Measurements from ENCODE around the gene SLC38A11. TPM values are rescaled to one million over a fixed set of nuclear protein-coding genes. Genes with fewer than 3 reads are reported as not detected.

The SLC38A11 gene
- polyA plus RNA-seq, 1 donor (not counting 4 experiments of a cell fraction or from before 2014, with no cell fraction given), result not detected

DNA sequence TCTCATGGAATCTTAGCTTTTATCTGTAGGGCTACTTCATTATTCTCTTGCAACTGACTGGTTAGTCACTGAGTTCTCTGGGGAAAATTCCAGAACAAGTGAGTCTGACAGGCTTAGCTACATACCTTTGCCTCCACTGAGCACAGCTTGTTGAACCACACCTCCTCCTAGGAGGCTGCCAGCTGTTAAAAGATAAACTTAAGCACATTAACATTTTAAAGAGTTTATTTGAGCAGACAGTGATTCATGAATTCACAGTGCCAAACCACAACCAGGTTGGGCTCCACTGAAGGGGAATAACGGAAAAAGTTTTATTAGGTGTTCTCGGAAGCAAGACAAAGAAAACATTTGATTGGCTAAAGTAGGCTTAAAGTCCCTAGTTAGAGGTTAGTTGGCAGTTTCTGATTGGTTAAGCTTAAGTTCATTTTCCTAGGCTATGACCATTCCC lies 12.5 kb upstream of the SLC38A11 start:
- Histone ChIP-seq H3K4me2 (ENCODE audit: control insufficient read depth, extremely low read depth, insufficient read depth, low read depth, low read length) (no peak overlapping the region), H3K9ac (ENCODE audit: control insufficient read depth, extremely low read depth, insufficient read depth, low read length) (no peak overlapping the region), H3K79me2 (ENCODE audit: control insufficient read depth, insufficient read depth, low read length) (no peaks in the 10 kb centered on the region), H3K27ac (ENCODE audit: control insufficient read depth, insufficient read depth, low read length) (peak overlapping the region; percentile 22), H3K27me3 (ENCODE audit: control insufficient read depth, extremely low read depth, insufficient read depth, low read length) (no peaks in the 10 kb centered on the region), H3K4me3 (ENCODE audit: control insufficient read depth in 2 of 3, extremely low read depth in 1 of 3, insufficient read depth in 2 of 3, low read depth in 1 of 3, low read length in 3 of 3) (no peak overlapping the region), H3K36me3 (ENCODE audit: control insufficient read depth in 2 of 2, extremely low read depth in 1 of 2, insufficient read depth in 2 of 2, low read length in 2 of 2) (no peaks in the 10 kb centered on the region), H2AFZ (ENCODE audit: control insufficient read depth, low read length) (no peak overlapping the region), H3K9me1 (ENCODE audit: control insufficient read depth, extremely low read depth, insufficient read depth, low read length) (no peaks in the 10 kb centered on the region), H3K4me1 (ENCODE audit: control insufficient read depth, extremely low read depth, insufficient read depth, low read length) (peaks cover 13% of the 10 kb centered on the region), H4K20me1 (ENCODE audit: control insufficient read depth, extremely low read depth, insufficient read depth, low read length) (no peaks in the 10 kb centered on the region), H3K9me3 (ENCODE audit: control insufficient read depth, low read depth, low read length) (no peaks in the 10 kb centered on the region)
- no peak for TF ChIP-seq EZH2 (IDR thresholded peaks at IDR 0.05; ENCODE audit: low read length)
- TF ChIP-seq, protein P1, sequence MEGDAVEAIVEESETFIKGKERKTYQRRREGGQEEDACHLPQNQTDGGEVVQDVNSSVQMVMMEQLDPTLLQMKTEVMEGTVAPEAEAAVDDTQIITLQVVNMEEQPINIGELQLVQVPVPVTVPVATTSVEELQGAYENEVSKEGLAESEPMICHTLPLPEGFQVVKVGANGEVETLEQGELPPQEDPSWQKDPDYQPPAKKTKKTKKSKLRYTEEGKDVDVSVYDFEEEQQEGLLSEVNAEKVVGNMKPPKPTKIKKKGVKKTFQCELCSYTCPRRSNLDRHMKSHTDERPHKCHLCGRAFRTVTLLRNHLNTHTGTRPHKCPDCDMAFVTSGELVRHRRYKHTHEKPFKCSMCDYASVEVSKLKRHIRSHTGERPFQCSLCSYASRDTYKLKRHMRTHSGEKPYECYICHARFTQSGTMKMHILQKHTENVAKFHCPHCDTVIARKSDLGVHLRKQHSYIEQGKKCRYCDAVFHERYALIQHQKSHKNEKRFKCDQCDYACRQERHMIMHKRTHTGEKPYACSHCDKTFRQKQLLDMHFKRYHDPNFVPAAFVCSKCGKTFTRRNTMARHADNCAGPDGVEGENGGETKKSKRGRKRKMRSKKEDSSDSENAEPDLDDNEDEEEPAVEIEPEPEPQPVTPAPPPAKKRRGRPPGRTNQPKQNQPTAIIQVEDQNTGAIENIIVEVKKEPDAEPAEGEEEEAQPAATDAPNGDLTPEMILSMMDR (optimal IDR thresholded peaks at IDR 0.05 in 1 of 3, IDR thresholded peaks at IDR 0.05 in 1 of 3, conservative IDR thresholded peaks at IDR 0.05 in 1 of 3; ENCODE audit: extremely low read depth in 1 of 3, insufficient read depth in 2 of 3, low read length in 3 of 3), result no peak
- DNase-seq (ENCODE audit: low read depth, low spot score) (peak; percentile 81), FAIRE-seq (peak; percentile 91)
- dilution Hi-C loops (cut with MboI; ENCODE audit: extremely low pct_ligation_motif_present, low sequenced_read_pairs), result no loop called here

DNA sequence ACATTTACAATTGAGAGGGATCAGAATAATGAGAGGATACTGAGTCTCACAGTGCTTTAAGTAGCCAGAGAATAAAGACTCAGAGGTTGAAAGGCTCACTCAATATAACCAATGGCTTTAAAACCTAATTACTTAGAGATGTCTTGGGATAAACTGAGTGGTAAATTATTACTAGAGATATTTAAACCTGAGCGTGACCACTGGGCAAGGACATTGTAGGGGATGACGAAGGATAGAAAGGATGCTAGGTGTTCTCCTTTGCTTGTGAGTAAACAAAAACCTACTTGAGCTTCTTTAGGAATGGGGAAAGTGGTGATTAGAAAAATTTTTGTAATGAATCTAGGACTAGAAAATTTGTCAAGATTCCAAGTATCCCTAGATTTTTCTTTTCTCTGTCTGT lies 12.0 kb upstream of the SLC38A11 start:
- Histone ChIP-seq H3K79me2 (ENCODE audit: control insufficient read depth, insufficient read depth, low read length) (no peaks in the 10 kb centered on the region), H3K4me1 (ENCODE audit: control insufficient read depth, extremely low read depth, insufficient read depth, low read length) (peaks cover 13% of the 10 kb centered on the region), H2AFZ (ENCODE audit: control insufficient read depth, low read length) (no peak overlapping the region), H3K9me3 (ENCODE audit: control insufficient read depth, low read depth, low read length) (no peaks in the 10 kb centered on the region), H3K4me2 (ENCODE audit: control insufficient read depth, extremely low read depth, insufficient read depth, low read depth, low read length) (no peak overlapping the region), H3K9ac (ENCODE audit: control insufficient read depth, extremely low read depth, insufficient read depth, low read length) (no peak overlapping the region), H3K36me3 (ENCODE audit: control insufficient read depth in 2 of 2, extremely low read depth in 1 of 2, insufficient read depth in 2 of 2, low read length in 2 of 2) (no peaks in the 10 kb centered on the region), H3K27me3 (ENCODE audit: control insufficient read depth, extremely low read depth, insufficient read depth, low read length) (no peaks in the 10 kb centered on the region), H3K27ac (ENCODE audit: control insufficient read depth, insufficient read depth, low read length) (peak overlapping the region; percentile 22), H3K9me1 (ENCODE audit: control insufficient read depth, extremely low read depth, insufficient read depth, low read length) (no peaks in the 10 kb centered on the region), H3K4me3 (ENCODE audit: control insufficient read depth in 2 of 3, extremely low read depth in 1 of 3, insufficient read depth in 2 of 3, low read depth in 1 of 3, low read length in 3 of 3) (no peak overlapping the region), H4K20me1 (ENCODE audit: control insufficient read depth, extremely low read depth, insufficient read depth, low read length) (no peaks in the 10 kb centered on the region)
- FAIRE-seq, result no peak
- dilution Hi-C loops (cut with MboI; ENCODE audit: extremely low pct_ligation_motif_present, low sequenced_read_pairs), result no loop called here
- DNase-seq (ENCODE audit: low read depth, low spot score), result no peak
- TF ChIP-seq, protein P1 (optimal IDR thresholded peaks at IDR 0.05 in 1 of 3, IDR thresholded peaks at IDR 0.05 in 1 of 3, conservative IDR thresholded peaks at IDR 0.05 in 1 of 3; ENCODE audit: extremely low read depth in 1 of 3, insufficient read depth in 2 of 3, low read length in 3 of 3), result no peak
- no peak for TF ChIP-seq EZH2 (IDR thresholded peaks at IDR 0.05; ENCODE audit: low read length)

Data from keratinocyte (primary cell).